HepG2 (cell line): ENCODE results near the gene HSD17B2. TPM values are rescaled to one million over a fixed set of nuclear protein-coding genes. Genes with fewer than 3 reads are reported as not detected.

Experiments
- ATAC-seq: fragments of 200-7000 bp; cut with Tn5 transposase; 3 replicates; pipeline ENCODE4 v1.9.1; 2020; ENCODE audit warnings: mild to moderate bottlenecking, moderate library complexity
- BruUV-seq: library from RNA; stranded (reverse); fragments of 400-500 nt; replicated peaks from 2 replicates; lab custom pipeline; 2021; lab: Mats Ljungman, UMichigan
- CTCF ChIA-PET: fragments of 300-600 bp; formaldehyde crosslinking; extraction: SDS; loops from one replicate; lab custom pipeline; 2021; ENCODE audit warnings: low total read pairs, inconsistent platforms, low intra/inter-chr PET ratio; lab: Yijun Ruan, JAX
- POLR2A ChIA-PET: fragments of 350-600 bp; sonication (Branson Sonifier 250); formaldehyde crosslinking; loops from one replicate; lab custom pipeline; 2020; ENCODE audit warnings: antibody characterized with exemption, inconsistent platforms; lab: Yijun Ruan, JAX
- DNase-seq: peaks from one replicate; pipeline ENCODE4 v3.0.0-alpha.2; 2015; ENCODE audit warnings: low spot score
- FAIRE-seq: peaks from 3 replicates; lab custom pipeline; 2011; peaks lifted over from hg19 to GRCh38; lab: Jason Lieb, UNC
- H2AFZ ChIP-seq: one replicate; pipeline ENCODE4 v1.6.1; 2011; ENCODE audit warnings: low read length, inconsistent platforms
- H3K27ac ChIP-seq: fragments of 300-600 bp; 3 replicates; pipeline ENCODE4 v1.8.0; 2011; ENCODE audit warnings: mixed run types, mild to moderate bottlenecking, mixed read lengths, low read length, inconsistent platforms; ENCODE audit not compliant: insufficient read depth; ENCODE audit errors: extremely low read length
- H3K27me3 ChIP-seq, 2 experiments: fragments of 200-600 bp in 1 of 2; 2 replicates in 1 of 2; 3 replicates in 1 of 2; pipeline versions ENCODE4 v1.6.0 to v1.8.0; 2011; ENCODE audit warnings: low read length in 2 of 2, mild to moderate bottlenecking in 2 of 2, moderate library complexity in 2 of 2, inconsistent platforms in 1 of 2; ENCODE audit not compliant: insufficient read depth in 2 of 2, control insufficient read depth in 1 of 2
- H3K36me3 ChIP-seq, 2 experiments: fragments of 200-600 bp in 1 of 2; replicated peaks in 1 of 2; 2 replicates in 1 of 2; 3 replicates in 1 of 2; pipeline versions ENCODE4 v1.5.1 to v1.8.0; 2011; ENCODE audit warnings: low read length in 2 of 2, inconsistent platforms in 1 of 2; ENCODE audit not compliant: insufficient read depth in 2 of 2, control insufficient read depth in 1 of 2
- H3K4me1 ChIP-seq: 2 replicates; pipeline ENCODE4 v1.5.1; 2012; ENCODE audit warnings: low read length, inconsistent platforms; ENCODE audit not compliant: insufficient read depth
- H3K4me2 ChIP-seq: 2 replicates; pipeline ENCODE4 v1.6.0; 2011; ENCODE audit warnings: low read depth, low read length, inconsistent platforms
- H3K4me3 ChIP-seq, 3 experiments: fragments of 200-600 bp in 1 of 3; sonication (generic), shearing (Covaris generic) in 1 of 3; replicated peaks in 1 of 3; 2 replicates each; pipeline ENCODE4 v1.5.1; 2011 to 2016; ENCODE audit warnings: low read length in 3 of 3, inconsistent platforms in 2 of 3, low read depth in 2 of 3, mild to moderate bottlenecking in 2 of 3, control low read depth in 1 of 3, mixed read lengths in 1 of 3; ENCODE audit not compliant: insufficient read depth in 1 of 3
- H3K79me2 ChIP-seq: one replicate; pipeline ENCODE4 v1.6.1; 2011; ENCODE audit warnings: low read length, inconsistent platforms; ENCODE audit not compliant: insufficient read depth
- H3K9ac ChIP-seq: 2 replicates; pipeline ENCODE4 v1.6.0; 2011; ENCODE audit warnings: mild to moderate bottlenecking, low read depth, low read length, inconsistent platforms; ENCODE audit not compliant: insufficient read depth
- H3K9me3 ChIP-seq: 2 replicates; pipeline ENCODE4 v1.5.1; 2012; ENCODE audit warnings: mild to moderate bottlenecking, low read length
- H4K20me1 ChIP-seq: 2 replicates; pipeline ENCODE4 v1.6.0; 2011; ENCODE audit warnings: inconsistent platforms, mild to moderate bottlenecking, low read length, moderate library complexity; ENCODE audit not compliant: insufficient read depth
- AHR ChIP-seq: IDR thresholded peaks from 2 replicates; pipeline ENCODE4 v1.6.1; 2018; ENCODE audit warnings: missing genetic modification reagents, missing compliant biosample characterization
- DNMT1 ChIP-seq: sonication (generic); formaldehyde crosslinking; IDR thresholded peaks from 2 replicates; pipeline ENCODE4 v1.5.1; 2020; ENCODE audit warnings: mild to moderate bottlenecking, missing genetic modification reagents
- FOSL2 ChIP-seq: sonication (generic); formaldehyde crosslinking; IDR thresholded peaks from 2 replicates; pipeline ENCODE4 v1.4.0; 2020; ENCODE audit warnings: missing genetic modification reagents
- FOXA3 ChIP-seq: IDR thresholded peaks from 2 replicates; pipeline ENCODE4 v1.6.1; 2016; ENCODE audit warnings: missing genetic modification reagents, missing compliant biosample characterization
- HNF4G ChIP-seq, 2 experiments: sonication (generic) in 1 of 2; formaldehyde crosslinking in 1 of 2; IDR thresholded peaks; 2 replicates each; pipeline versions ENCODE4 v1.4.0 to v1.6.1; 2011 to 2020; ENCODE audit warnings: borderline replicate concordance in 2 of 2, low read depth in 2 of 2, mild to moderate bottlenecking in 2 of 2, low read length in 1 of 2, missing genetic modification reagents in 1 of 2, moderate library complexity in 1 of 2
- PCBP2 ChIP-seq: fragments of 200-400 bp; formaldehyde crosslinking; optimal IDR thresholded peaks from 2 replicates; pipeline ENCODE3; 2018; ENCODE audit warnings: low read length, low read depth; ENCODE audit not compliant: poor library complexity, severe bottlenecking
- RELA ChIP-seq: sonication (generic); formaldehyde crosslinking; IDR thresholded peaks from 2 replicates; pipeline ENCODE4 v1.4.0; 2020; ENCODE audit warnings: missing genetic modification reagents
- REPIN1 ChIP-seq: sonication (generic); formaldehyde crosslinking; IDR thresholded peaks from 2 replicates; pipeline ENCODE4 v1.8.0; 2022; ENCODE audit warnings: missing genetic modification reagents, low read depth, mild to moderate bottlenecking, borderline replicate concordance
- ZBTB20 ChIP-seq: sonication (generic); formaldehyde crosslinking; IDR thresholded peaks from 2 replicates; pipeline ENCODE4 v1.8.1; 2023; ENCODE audit warnings: missing genetic modification reagents, low read depth, mild to moderate bottlenecking, borderline replicate concordance
- ZNF17 ChIP-seq: sonication (generic); formaldehyde crosslinking; IDR thresholded peaks from 2 replicates; pipeline ENCODE4 v1.5.0; 2020; ENCODE audit warnings: mild to moderate bottlenecking, missing genetic modification reagents
- WGBS: methylation state at CpG from one replicate; pipeline ENCODE4 v1.1.6; 2017; ENCODE audit warnings: low lambda C conversion rate; 5-methylcytosine and 5-hydroxymethylcytosine counted together
- in situ Hi-C: cut with HindIII; loops from 2 replicates; pipeline ENCODE4 v1.10.0; 2017; ENCODE audit warnings: low pct_unique_long_range_greater_than_20kb; ENCODE audit not compliant: extremely low pct_ligation_motif_present
- intact Hi-C: fragments of 100-400 bp; cut with micrococcal nuclease; formaldehyde crosslinking; loops from one replicate; pipeline ENCODE4 v1.10.0; 2022; ENCODE audit not compliant: unreplicated experiment
- polyA plus RNA-seq, 8 experiments: library from polyadenylated mRNA; depleted of rRNA in 3 of 8; stranded (reverse) in 7 of 8; unstranded in 1 of 8; fragments of >200 nt; fragmentation: Illumina TruSeq in 4 of 8; extraction: Trizol in 4 of 8; gene quantifications; 2 replicates each; pipeline versions ENCODE4 v1.2.1 to v1.2.3, GENCODE V29; 2011 to 2016; ENCODE audit warnings: low read depth in 4 of 8, missing spikeins in 1 of 8, mixed read lengths in 1 of 8; ENCODE audit not compliant: insufficient read depth in 1 of 8
- total RNA-seq, 5 experiments: library from RNA; depleted of rRNA; stranded (reverse); fragments of >200 nt; fragmentation: Illumina TruSeq; extraction: Trizol; gene quantifications; 2 replicates each; pipeline ENCODE4 v1.2.3, GENCODE V29; 2016; ENCODE audit warnings: low read depth in 1 of 5
- TF ChIP-seq, protein P1 (sequence below): sonication (generic); formaldehyde crosslinking; IDR thresholded peaks from 2 replicates; pipeline ENCODE4 v1.4.0; 2020; ENCODE audit warnings: missing genetic modification reagents

The HSD17B2 gene
- total and polyA plus RNA-seq, 2 of the 13 experiments (the other 11 are each of a cell fraction or from before 2014, with no cell fraction given): 26.3 to 69.3 TPM

DNA sequence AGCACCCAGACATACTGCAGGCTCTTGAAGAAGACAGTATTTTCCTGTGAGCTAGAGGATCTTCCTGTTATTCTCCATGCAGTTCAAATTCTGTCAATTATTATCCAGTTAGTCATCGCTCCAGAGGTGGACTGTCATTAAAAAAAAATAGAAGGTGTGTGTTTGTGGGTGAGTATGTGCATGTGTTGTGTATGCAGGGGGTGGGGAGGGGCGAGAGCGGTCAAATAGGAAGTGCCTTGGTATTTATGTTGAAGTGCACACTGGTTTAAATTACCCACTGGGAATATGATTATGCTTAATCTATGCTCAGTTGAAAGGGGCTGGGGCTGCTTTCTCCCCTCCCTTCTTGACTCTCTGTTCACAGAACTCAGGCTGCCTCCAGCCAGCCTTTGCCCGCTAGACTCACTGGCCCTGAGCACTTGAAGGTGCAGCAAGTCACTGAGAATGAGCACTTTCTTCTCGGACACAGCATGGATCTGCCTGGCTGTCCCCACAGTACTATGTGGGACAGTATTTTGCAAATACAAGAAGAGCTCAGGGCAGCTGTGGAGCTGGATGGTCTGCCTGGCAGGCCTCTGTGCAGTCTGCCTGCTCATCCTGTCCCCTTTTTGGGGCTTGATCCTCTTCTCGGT, at the start of gene HSD17B2 (continued):
- TF ChIP-seq REPIN1: 0 out of 2 replicates have a peak, but pooled peaks have one; percentile 27

DNA sequence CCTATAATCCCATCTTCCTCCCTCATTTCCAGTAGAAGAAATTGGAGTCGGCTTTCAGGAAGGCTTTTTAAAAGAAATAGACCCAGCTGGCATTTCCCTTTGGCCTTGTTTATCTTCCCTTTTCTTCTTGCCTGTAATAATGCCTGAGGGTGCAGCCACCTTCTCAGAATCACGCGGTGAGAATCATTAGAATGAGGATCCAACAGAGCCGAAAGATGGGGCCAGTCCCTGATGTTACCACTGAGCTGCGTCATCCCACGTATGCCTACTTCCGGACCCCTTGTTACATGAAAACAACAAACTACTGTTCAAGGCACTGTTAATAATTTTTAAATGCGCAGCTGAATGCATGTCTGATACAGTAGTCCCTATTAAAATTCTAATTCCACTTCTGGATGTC, 47.9 kb upstream of the HSD17B2 start:
- Histone ChIP-seq H3K9ac (no peak overlapping the region), H4K20me1 (no peaks in the 10 kb centered on the region), H3K27ac (no peak overlapping the region), H3K4me3 (no peak overlapping the region), H3K9me3 (no peaks in the 10 kb centered on the region), H3K4me2 (no peak overlapping the region), H3K79me2 (no peaks in the 10 kb centered on the region), H3K36me3 (no peaks in the 10 kb centered on the region), H2AFZ (no peak overlapping the region), H3K4me1 (no peaks in the 10 kb centered on the region), H3K27me3 (peaks cover 0 to 14% of the 10 kb centered on the region in 2 experiments; a peak in 3 of 5 replicates)
- no TSS peak for BruUV-seq
- DNase-seq (no peak), FAIRE-seq (no peak), ATAC-seq (no peak)
- in situ Hi-C loops: no loop called here
- ChIA-PET CTCF (no interaction called here), POLR2A (no interaction called here)
- intact Hi-C loops: no loop called here
- no peak for TF ChIP-seq FOXA3
- TF ChIP-seq DNMT1: no peak
- no peak for TF ChIP-seq HNF4G (IDR thresholded peaks at IDR 0.05; ENCODE audit: borderline replicate concordance, low read depth, low read length)
- TF ChIP-seq HNF4G (CRISPR knock-in tag; IDR thresholded peaks at IDR 0.05; ENCODE audit: borderline replicate concordance, low read depth): no peak
- 33% methylated on average over 8 of the region's 8 CpGs for WGBS

DNA sequence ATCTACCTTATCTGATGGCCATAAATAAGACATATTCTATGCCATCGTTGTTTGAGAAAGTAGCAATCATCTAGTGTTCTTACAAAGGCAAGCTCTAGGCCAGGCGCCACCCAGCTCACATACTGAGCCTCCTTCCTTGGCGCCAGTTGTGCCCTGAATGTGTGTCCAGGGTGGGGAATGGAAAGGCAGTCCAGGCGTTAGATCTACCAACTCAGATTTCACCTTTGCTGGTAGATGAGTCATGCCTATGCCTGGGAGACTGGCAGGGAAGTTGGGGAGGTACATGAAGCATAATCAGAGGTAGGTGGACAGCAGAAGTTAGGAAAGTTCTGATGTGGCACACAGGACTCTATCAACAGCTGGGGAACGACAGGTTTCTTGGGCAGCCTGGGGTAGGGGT, 47.3 kb upstream of the HSD17B2 start:
- ChIA-PET CTCF (no interaction called here), POLR2A (no interaction called here)
- no peaks in the 10 kb centered on the region for H3K79me2 ChIP-seq
- H2AFZ ChIP-seq: no peak overlapping the region
- DNase-seq: no peak
- 0% methylated on average over 5 of the region's 5 CpGs for WGBS
- H3K4me1 ChIP-seq: no peaks in the 10 kb centered on the region
- no peak overlapping the region for H3K4me2 ChIP-seq
- peaks cover 0 to 14% of the 10 kb centered on the region in 2 experiments; a peak in 3 of 5 replicates for H3K27me3 ChIP-seq
- TF ChIP-seq PCBP2: no peak
- TF ChIP-seq ZNF17: no peak
- TF ChIP-seq RELA (CRISPR knock-in tag): no peak
- no peak for TF ChIP-seq ZBTB20 (CRISPR knock-in tag)
- no peak for TF ChIP-seq AHR (CRISPR knock-in tag)
- TF ChIP-seq FOSL2 (CRISPR knock-in tag): 0 out of 2 replicates have a peak, but pooled peaks have one; percentile 13
- TF ChIP-seq, protein P1, sequence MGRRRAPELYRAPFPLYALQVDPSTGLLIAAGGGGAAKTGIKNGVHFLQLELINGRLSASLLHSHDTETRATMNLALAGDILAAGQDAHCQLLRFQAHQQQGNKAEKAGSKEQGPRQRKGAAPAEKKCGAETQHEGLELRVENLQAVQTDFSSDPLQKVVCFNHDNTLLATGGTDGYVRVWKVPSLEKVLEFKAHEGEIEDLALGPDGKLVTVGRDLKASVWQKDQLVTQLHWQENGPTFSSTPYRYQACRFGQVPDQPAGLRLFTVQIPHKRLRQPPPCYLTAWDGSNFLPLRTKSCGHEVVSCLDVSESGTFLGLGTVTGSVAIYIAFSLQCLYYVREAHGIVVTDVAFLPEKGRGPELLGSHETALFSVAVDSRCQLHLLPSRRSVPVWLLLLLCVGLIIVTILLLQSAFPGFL (CRISPR knock-in tag): no peak
- TF ChIP-seq, all 625 proteins: peak for 1
- Histone ChIP-seq H3K27ac (no peak overlapping the region), H3K36me3 (no peaks in the 10 kb centered on the region), H4K20me1 (no peaks in the 10 kb centered on the region), H3K4me3 (no peak overlapping the region), H3K9ac (no peak overlapping the region), H3K9me3 (no peaks in the 10 kb centered on the region)
- ATAC-seq (no peak), FAIRE-seq (no peak)
- BruUV-seq: no TSS peak
- intact Hi-C loops: no loop called here
- in situ Hi-C loops: no loop called here
